Tibial nerve (tissue), 3 donors: Measurements from ENCODE around the gene RGL3.

Experiments
- POLR2A ChIP-seq, 2 donors: fragments of 450-650 bp; IDR thresholded peaks; one replicate each; pipeline ENCODE4 v1.6.1; 2017; ENCODE audit warnings: antibody characterized with exemption in 2 of 2, mild to moderate bottlenecking in 2 of 2, moderate library complexity in 2 of 2
- TF ChIP-seq, protein P1 (sequence below), 5 experiments: fragments of 200-600 bp in 3 of 5; fragments of 450-650 bp in 2 of 5; sonication (generic) in 3 of 5; IDR thresholded peaks; one replicate each; pipeline ENCODE4 v1.5.1; 2016 to 2019; ENCODE audit warnings: antibody characterized with exemption in 5 of 5, mild to moderate bottlenecking in 3 of 5, moderate library complexity in 2 of 5

DNA sequence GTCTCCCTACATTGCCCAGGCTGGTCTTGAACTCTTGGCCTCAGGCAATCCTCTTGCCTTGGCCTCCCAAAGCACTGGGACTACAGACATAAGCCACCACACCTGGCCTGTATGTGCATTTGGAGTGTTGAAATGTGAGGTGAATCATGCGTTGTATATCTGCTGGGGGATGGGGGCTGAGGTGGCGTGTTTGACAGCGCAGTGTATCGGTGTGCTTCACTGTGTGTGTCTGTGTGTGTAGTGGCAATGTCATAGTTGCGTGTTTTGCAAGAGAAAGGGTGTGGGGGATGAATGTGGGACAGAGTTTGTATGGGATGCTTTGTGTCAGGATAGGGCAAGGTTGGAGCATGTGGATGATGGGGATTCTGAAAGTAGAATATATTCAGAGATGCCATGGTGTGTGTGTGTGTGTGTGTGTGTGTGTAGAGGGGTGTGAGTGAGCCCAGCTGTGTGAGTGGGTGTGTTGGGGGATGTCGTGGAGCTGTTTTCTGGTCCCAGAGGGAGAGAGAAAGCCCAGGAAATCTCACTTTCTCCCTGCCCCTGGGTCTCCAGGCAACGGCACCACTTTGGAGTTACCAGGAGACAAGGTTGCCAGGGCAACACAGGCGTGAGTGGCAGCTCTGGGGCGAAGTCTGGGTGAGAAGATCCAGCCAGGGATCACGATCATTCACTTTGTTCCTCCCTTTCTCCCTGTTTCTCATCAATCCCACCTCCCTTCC, 45.8 kb downstream of the RGL3 start:
- TF ChIP-seq, protein P1, sequence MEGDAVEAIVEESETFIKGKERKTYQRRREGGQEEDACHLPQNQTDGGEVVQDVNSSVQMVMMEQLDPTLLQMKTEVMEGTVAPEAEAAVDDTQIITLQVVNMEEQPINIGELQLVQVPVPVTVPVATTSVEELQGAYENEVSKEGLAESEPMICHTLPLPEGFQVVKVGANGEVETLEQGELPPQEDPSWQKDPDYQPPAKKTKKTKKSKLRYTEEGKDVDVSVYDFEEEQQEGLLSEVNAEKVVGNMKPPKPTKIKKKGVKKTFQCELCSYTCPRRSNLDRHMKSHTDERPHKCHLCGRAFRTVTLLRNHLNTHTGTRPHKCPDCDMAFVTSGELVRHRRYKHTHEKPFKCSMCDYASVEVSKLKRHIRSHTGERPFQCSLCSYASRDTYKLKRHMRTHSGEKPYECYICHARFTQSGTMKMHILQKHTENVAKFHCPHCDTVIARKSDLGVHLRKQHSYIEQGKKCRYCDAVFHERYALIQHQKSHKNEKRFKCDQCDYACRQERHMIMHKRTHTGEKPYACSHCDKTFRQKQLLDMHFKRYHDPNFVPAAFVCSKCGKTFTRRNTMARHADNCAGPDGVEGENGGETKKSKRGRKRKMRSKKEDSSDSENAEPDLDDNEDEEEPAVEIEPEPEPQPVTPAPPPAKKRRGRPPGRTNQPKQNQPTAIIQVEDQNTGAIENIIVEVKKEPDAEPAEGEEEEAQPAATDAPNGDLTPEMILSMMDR (IDR thresholded peaks at IDR 0.05) = no peak
- no peak for TF ChIP-seq POLR2A (IDR thresholded peaks at IDR 0.05)
